ENCODE data around the gene SAMD4A. TPM values are rescaled to one million over a fixed set of nuclear protein-coding genes. Genes with fewer than 3 reads are reported as not detected.

SAMD4A gene
- total RNA-seq, 1 donor from 2014 or later, result 52.2 TPM

DNA sequence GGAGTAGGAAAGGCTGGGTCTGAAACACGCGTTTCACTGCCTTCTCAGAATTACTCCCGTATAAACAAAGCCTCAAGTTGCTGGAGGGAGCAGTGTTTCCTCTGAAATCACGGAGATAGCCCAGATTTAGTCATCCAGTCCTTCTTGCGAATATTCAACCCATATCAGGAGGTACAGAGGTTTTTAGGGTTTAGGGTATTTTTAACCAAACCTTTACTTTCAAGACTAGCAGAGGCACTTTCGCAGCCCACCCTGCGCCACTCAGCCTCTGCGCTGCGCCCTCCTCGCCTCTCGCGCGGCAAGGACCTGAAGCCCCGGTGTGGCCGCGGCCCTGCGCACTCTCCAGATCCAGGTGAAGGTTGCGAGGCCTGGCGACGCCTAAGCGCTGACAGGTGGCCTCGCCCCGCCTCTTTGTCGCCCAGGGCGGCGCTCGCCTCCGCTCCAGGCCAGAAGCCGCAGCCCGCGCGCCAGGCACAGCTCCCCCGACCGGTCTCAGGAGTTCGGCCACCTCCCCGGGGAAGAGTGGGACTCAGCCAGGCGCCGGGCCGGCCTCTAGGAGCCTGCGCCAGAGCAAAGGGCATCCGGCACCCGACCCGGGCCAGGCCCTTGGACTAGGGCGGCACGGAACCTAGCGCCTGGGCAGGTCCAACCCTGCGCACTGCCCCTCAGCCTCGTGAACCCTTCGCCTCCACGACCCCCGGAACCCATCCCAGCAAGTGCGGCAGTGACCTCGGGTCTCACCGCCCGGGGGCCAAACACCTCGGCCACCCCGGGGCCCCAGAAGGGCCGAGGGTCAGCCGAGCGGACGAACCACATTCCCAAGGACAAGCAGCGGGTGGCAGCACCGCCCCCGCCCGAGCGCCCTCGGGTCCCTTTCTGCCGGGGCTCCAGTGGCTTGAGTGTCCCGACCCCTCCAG is 1.8 kb upstream of the SAMD4A start:
- peaks cover 25 to 30% (median 27%) of the 10 kb centered on the region in 3 donors for H3K4me1 ChIP-seq (ENCODE audit: control insufficient read depth in 3 of 3, insufficient read depth in 3 of 3, low read length in 3 of 3)
- peak overlapping the region; percentile 70 to 87 (median 82) for H3K4me3 ChIP-seq (ENCODE audit: low read length in 3 of 3)
- peaks cover 0 to 3% (median 0%) of the 10 kb centered on the region in 3 donors for H3K36me3 ChIP-seq (ENCODE audit: control insufficient read depth in 3 of 3, insufficient read depth in 3 of 3, low read length in 3 of 3)
- H3K9ac ChIP-seq (ENCODE audit: low read depth in 1 of 3, low read length in 3 of 3), result peak overlapping the region; percentile 93 to 99 (median 98)
- no peaks in the 10 kb centered on the region for H3K9me3 ChIP-seq (ENCODE audit: control insufficient read depth in 3 of 3, low read length in 3 of 3)
- peak overlapping the region; percentile 100 for H3K27ac ChIP-seq (ENCODE audit: low read depth, low read length)
- H3K27me3 ChIP-seq (ENCODE audit: control insufficient read depth in 3 of 3, insufficient read depth in 3 of 3, low read length in 3 of 3), result no peaks in the 10 kb centered on the region

DNA sequence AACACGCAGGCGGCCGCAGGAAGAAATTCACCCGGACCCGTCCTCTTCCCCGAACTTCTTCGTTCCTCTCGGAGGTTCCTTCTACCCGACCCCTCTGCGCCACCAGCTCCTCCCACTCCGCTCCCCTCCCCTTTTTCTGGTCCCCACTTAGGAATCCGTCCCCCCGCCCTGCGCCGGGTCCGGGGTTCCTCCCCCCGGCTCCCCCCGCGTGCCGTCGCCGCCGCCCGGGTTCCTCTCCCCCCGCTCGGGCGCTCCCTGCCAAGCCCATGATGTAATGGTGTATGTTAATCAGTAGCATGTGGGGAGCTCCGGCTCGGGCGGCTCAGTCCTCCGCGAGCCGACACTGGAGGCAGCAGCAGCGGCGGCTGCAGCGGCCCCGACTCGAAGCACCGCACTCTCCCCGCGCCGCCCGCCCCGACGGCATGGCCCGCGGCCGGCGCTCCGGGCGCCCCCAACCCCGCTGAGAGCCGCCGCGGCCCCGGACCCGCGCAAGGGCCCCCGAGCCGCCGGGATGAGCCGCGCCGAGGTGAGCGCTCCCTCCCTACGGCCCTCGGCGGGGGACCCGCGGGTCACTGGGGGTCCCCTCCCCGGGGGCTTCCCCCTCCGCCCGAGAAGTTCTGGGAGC is 1.0 kb upstream of the SAMD4A start:
- peaks cover 29 to 34% (median 32%) of the 10 kb centered on the region in 3 donors for H3K4me1 ChIP-seq (ENCODE audit: control insufficient read depth in 3 of 3, insufficient read depth in 3 of 3, low read length in 3 of 3)
- H3K9me3 ChIP-seq (ENCODE audit: control insufficient read depth in 3 of 3, low read length in 3 of 3), result no peaks in the 10 kb centered on the region
- no peaks in the 10 kb centered on the region for H3K27me3 ChIP-seq (ENCODE audit: control insufficient read depth in 3 of 3, insufficient read depth in 3 of 3, low read length in 3 of 3)
- peak overlapping the region; percentile 100 for H3K27ac ChIP-seq (ENCODE audit: low read depth, low read length)
- peak overlapping the region; percentile 77 to 87 (median 82) for H3K4me3 ChIP-seq (ENCODE audit: low read length in 3 of 3)
- H3K36me3 ChIP-seq (ENCODE audit: control insufficient read depth in 3 of 3, insufficient read depth in 3 of 3, low read length in 3 of 3), result peaks cover 0 to 3% (median 0%) of the 10 kb centered on the region in 3 donors
- peak overlapping the region; percentile 93 to 99 (median 98) for H3K9ac ChIP-seq (ENCODE audit: low read depth in 1 of 3, low read length in 3 of 3)

- Histone ChIP-seq H3K4me1 (ENCODE audit: control insufficient read depth in 3 of 3, insufficient read depth in 3 of 3, low read length in 3 of 3) (peaks cover 29 to 40% (median 36%) of the 10 kb centered on the region in 3 donors), H3K36me3 (ENCODE audit: control insufficient read depth in 3 of 3, insufficient read depth in 3 of 3, low read length in 3 of 3) (peaks cover 0 to 3% (median under 1%) of the 10 kb centered on the region in 3 donors), H3K9me3 (ENCODE audit: control insufficient read depth in 3 of 3, low read length in 3 of 3) (peaks cover 0 to under 1% (median 0%) of the 10 kb centered on the region in 3 donors), H3K4me3 (ENCODE audit: low read length in 3 of 3) (peak overlapping the region; percentile 77 to 87 (median 81)), H3K27ac (ENCODE audit: low read depth, low read length) (peak overlapping the region; percentile 100), H3K27me3 (ENCODE audit: control insufficient read depth in 3 of 3, insufficient read depth in 3 of 3, low read length in 3 of 3) (no peaks in the 10 kb centered on the region), H3K9ac (ENCODE audit: low read depth in 1 of 3, low read length in 3 of 3) (peak overlapping the region; percentile 89 to 98 (median 93))
These were observed 303 bp downstream of the SAMD4A start for GRCh38 chr14:54567224-54567638.

GRCh38 chr14:54567639-54568561 is 972 bp downstream of the SAMD4A start:
- H3K4me1 ChIP-seq (ENCODE audit: control insufficient read depth in 3 of 3, insufficient read depth in 3 of 3, low read length in 3 of 3), result peaks cover 29 to 40% (median 36%) of the 10 kb centered on the region in 3 donors
- peaks cover 0 to 3% (median 3%) of the 10 kb centered on the region in 3 donors for H3K36me3 ChIP-seq (ENCODE audit: control insufficient read depth in 3 of 3, insufficient read depth in 3 of 3, low read length in 3 of 3)
- H3K27me3 ChIP-seq (ENCODE audit: control insufficient read depth in 3 of 3, insufficient read depth in 3 of 3, low read length in 3 of 3), result no peaks in the 10 kb centered on the region
- H3K9me3 ChIP-seq (ENCODE audit: control insufficient read depth in 3 of 3, low read length in 3 of 3), result peaks cover 0 to 3% (median 0%) of the 10 kb centered on the region in 3 donors
- peak overlapping the region; percentile 81 to 88 (median 87) for H3K4me3 ChIP-seq (ENCODE audit: low read length in 3 of 3)
- H3K9ac ChIP-seq (ENCODE audit: low read depth in 1 of 3, low read length in 3 of 3), result peak overlapping the region; percentile 89 to 98 (median 93)
- peak overlapping the region; percentile 100 for H3K27ac ChIP-seq (ENCODE audit: low read depth, low read length)

- no peaks in the 10 kb centered on the region for H3K27me3 ChIP-seq (ENCODE audit: control insufficient read depth in 3 of 3, insufficient read depth in 3 of 3, low read length in 3 of 3)
- H3K9me3 ChIP-seq (ENCODE audit: control insufficient read depth in 3 of 3, low read length in 3 of 3), result peaks cover 0 to 3% (median 0%) of the 10 kb centered on the region in 3 donors
- H3K4me1 ChIP-seq (ENCODE audit: control insufficient read depth in 3 of 3, insufficient read depth in 3 of 3, low read length in 3 of 3), result peaks cover 35 to 43% (median 40%) of the 10 kb centered on the region in 3 donors
- peaks cover 0 to 7% (median 3%) of the 10 kb centered on the region in 3 donors for H3K36me3 ChIP-seq (ENCODE audit: control insufficient read depth in 3 of 3, insufficient read depth in 3 of 3, low read length in 3 of 3)
- peak overlapping the region; percentile 50 to 65 (median 64) for H3K4me3 ChIP-seq (ENCODE audit: low read length in 3 of 3)
- H3K27ac ChIP-seq (ENCODE audit: low read depth, low read length), result peak overlapping the region; percentile 67
- peak overlapping the region; percentile 54 to 76 (median 58) for H3K9ac ChIP-seq (ENCODE audit: low read depth in 1 of 3, low read length in 3 of 3)
These were observed 2.1 kb downstream of the SAMD4A start for GRCh38 chr14:54568821-54569595.

- peak overlapping the region; percentile 6 to 64 (median 17) for H3K4me3 ChIP-seq (ENCODE audit: low read length in 3 of 3)
These were observed 3.1 kb downstream of the SAMD4A start for GRCh38 chr14:54570047-54570446.

DNA sequence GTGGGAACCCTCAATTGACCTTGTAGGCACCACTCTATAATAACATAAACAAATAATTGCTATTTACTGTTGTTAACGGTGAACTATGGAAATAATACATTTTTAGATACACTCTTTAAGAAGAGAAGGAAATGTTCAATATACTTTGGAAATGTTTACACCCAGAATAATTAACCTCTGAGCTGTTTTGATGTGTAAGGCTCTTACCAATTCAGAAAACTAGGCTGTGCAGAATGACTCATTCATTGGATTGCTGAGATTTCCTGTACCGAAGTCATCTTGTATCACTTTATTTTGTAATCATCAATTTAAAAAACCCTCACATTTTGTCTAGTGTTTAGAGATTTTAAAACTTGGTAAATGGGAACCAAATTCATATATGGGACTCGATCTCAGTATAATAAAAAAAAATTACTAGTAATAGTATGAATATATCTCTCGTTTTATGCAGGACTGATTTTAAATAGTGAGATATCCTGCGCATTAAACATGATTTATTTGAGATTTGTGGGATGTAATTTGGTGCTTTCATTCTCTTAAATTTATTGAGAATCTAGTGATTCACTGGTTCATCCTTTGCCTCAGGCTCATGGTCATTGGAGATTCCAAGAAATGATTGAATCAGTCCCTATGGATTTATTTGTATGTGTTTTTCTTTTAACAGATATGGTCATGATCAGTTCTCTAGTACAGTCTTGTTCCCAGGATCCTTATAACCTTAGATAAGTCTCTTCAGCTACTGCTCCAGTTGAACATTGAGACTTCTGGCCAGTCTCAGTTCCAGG is 3.9 kb downstream of the SAMD4A start:
- peak overlapping the region; percentile 67 for H3K27ac ChIP-seq (ENCODE audit: low read depth, low read length)
- H3K9ac ChIP-seq (ENCODE audit: low read depth in 1 of 3, low read length in 3 of 3), result peak overlapping the region in 1 of 3 donors; percentile 76

More at GRCh38 chr14:54570047-54570446, 3.1 kb downstream of the SAMD4A start:
- Histone ChIP-seq H3K9me3 (ENCODE audit: control insufficient read depth in 3 of 3, low read length in 3 of 3) (peaks cover 0 to 3% (median 0%) of the 10 kb centered on the region in 3 donors), H3K4me1 (ENCODE audit: control insufficient read depth in 3 of 3, insufficient read depth in 3 of 3, low read length in 3 of 3) (peaks cover 37 to 47% (median 39%) of the 10 kb centered on the region in 3 donors), H3K27ac (ENCODE audit: low read depth, low read length) (peak overlapping the region; percentile 67), H3K36me3 (ENCODE audit: control insufficient read depth in 3 of 3, insufficient read depth in 3 of 3, low read length in 3 of 3) (peaks cover 0 to 7% (median 6%) of the 10 kb centered on the region in 3 donors), H3K9ac (ENCODE audit: low read depth in 1 of 3, low read length in 3 of 3) (peak overlapping the region; percentile 40 to 76 (median 58)), H3K27me3 (ENCODE audit: control insufficient read depth in 3 of 3, insufficient read depth in 3 of 3, low read length in 3 of 3) (no peaks in the 10 kb centered on the region)

GRCh38 chr14:54572316-54572715 is 5.4 kb downstream of the SAMD4A start:
- Histone ChIP-seq H3K9me3 (ENCODE audit: control insufficient read depth in 3 of 3, low read length in 3 of 3) (peaks cover 0 to 3% (median 0%) of the 10 kb centered on the region in 3 donors), H3K27me3 (ENCODE audit: control insufficient read depth in 3 of 3, insufficient read depth in 3 of 3, low read length in 3 of 3) (no peaks in the 10 kb centered on the region), H3K9ac (ENCODE audit: low read depth in 1 of 3, low read length in 3 of 3) (no peak overlapping the region), H3K36me3 (ENCODE audit: control insufficient read depth in 3 of 3, insufficient read depth in 3 of 3, low read length in 3 of 3) (peaks cover 3 to 15% (median 7%) of the 10 kb centered on the region in 3 donors), H3K4me3 (ENCODE audit: low read length in 3 of 3) (no peak overlapping the region), H3K27ac (ENCODE audit: low read depth, low read length) (no peak overlapping the region), H3K4me1 (ENCODE audit: control insufficient read depth in 3 of 3, insufficient read depth in 3 of 3, low read length in 3 of 3) (peaks cover 53 to 63% (median 58%) of the 10 kb centered on the region in 3 donors)

More for the DNA sequence above, 3.9 kb downstream of the SAMD4A start:
- Histone ChIP-seq H3K36me3 (ENCODE audit: control insufficient read depth in 3 of 3, insufficient read depth in 3 of 3, low read length in 3 of 3) (peaks cover 0 to 7% (median 6%) of the 10 kb centered on the region in 3 donors), H3K9me3 (ENCODE audit: control insufficient read depth in 3 of 3, low read length in 3 of 3) (peaks cover 0 to 3% (median 0%) of the 10 kb centered on the region in 3 donors), H3K27me3 (ENCODE audit: control insufficient read depth in 3 of 3, insufficient read depth in 3 of 3, low read length in 3 of 3) (no peaks in the 10 kb centered on the region), H3K4me1 (ENCODE audit: control insufficient read depth in 3 of 3, insufficient read depth in 3 of 3, low read length in 3 of 3) (peaks cover 41 to 48% (median 45%) of the 10 kb centered on the region in 3 donors), H3K4me3 (ENCODE audit: low read length in 3 of 3) (peak overlapping the region in 1 of 3 donors; percentile 64)
